Lung (tissue), 12 donors: ENCODE measurements around the gene FHL1. TPM values are rescaled to one million over a fixed set of nuclear protein-coding genes. Genes with fewer than 3 reads are reported as not detected.

Source experiments
- ATAC-seq: fragments of 200-7000 bp; cut with Tn5 transposase; one replicate; pipeline ENCODE4 v1.9.1; 2020; ENCODE audit warnings: moderate number of reproducible peaks; ENCODE audit not compliant: insufficient read depth, low FRiP score
- DNase-seq, 3 donors: peaks; one replicate each; pipeline ENCODE4 v3.0.0-alpha.2; 2013 to 2017
- H3K27ac ChIP-seq, 2 donors: one replicate each; pipeline ENCODE4 v1.5.1; 2013; ENCODE audit warnings: mild to moderate bottlenecking in 2 of 2, moderate library complexity in 2 of 2, control low read depth in 1 of 2, inconsistent platforms in 1 of 2, low read depth in 1 of 2, low read length in 1 of 2
- H3K27me3 ChIP-seq, 3 donors: one replicate each; pipeline ENCODE4 v1.5.1; 2013; ENCODE audit warnings: low read length in 2 of 3; ENCODE audit not compliant: control insufficient read depth in 3 of 3, insufficient read depth in 3 of 3
- H3K36me3 ChIP-seq, 4 donors: one replicate each; pipeline ENCODE4 v1.5.1; 2013; ENCODE audit warnings: low read length in 4 of 4, mild to moderate bottlenecking in 1 of 4, moderate library complexity in 1 of 4; ENCODE audit not compliant: control insufficient read depth in 4 of 4, insufficient read depth in 4 of 4
- H3K4me1 ChIP-seq, 5 donors: one replicate each; pipeline ENCODE4 v1.5.1; 2013; ENCODE audit warnings: low read length in 5 of 5, mild to moderate bottlenecking in 2 of 5, moderate library complexity in 1 of 5; ENCODE audit not compliant: control insufficient read depth in 5 of 5, insufficient read depth in 5 of 5
- H3K4me3 ChIP-seq: one replicate; pipeline ENCODE4 v1.5.1; 2013; ENCODE audit warnings: mild to moderate bottlenecking, control low read depth, moderate library complexity
- H3K9ac ChIP-seq, 2 donors: one replicate each; pipeline ENCODE4 v1.5.1; 2013; ENCODE audit warnings: low read length in 2 of 2, control low read depth in 1 of 2; ENCODE audit not compliant: insufficient read depth in 1 of 2
- H3K9me3 ChIP-seq, 4 donors: one replicate each; pipeline ENCODE4 v1.5.1; 2013; ENCODE audit warnings: low read length in 3 of 4, mild to moderate bottlenecking in 1 of 4, moderate library complexity in 1 of 4; ENCODE audit not compliant: control insufficient read depth in 4 of 4, insufficient read depth in 3 of 4
- WGBS, 2 donors: extraction: QIAGEN DNeasy Blood & Tissue Kit; methylation state at CpG; one replicate each; pipeline ENCODE4 v1.1.7; 2013; 5-methylcytosine and 5-hydroxymethylcytosine counted together
- polyA plus RNA-seq, 2 donors: library from polyadenylated mRNA; stranded (reverse); fragments of 200-250 nt; gene quantifications; one replicate each; pipeline ENCODE4 v1.2.1, GENCODE V29; 2013
- total RNA-seq, 2 donors: library from RNA; depleted of rRNA in 1 of 2; stranded (reverse); fragments of >200 nt in 1 of 2; gene quantifications; one replicate each; pipeline ENCODE4 v1.2.1, GENCODE V29; 2014 to 2021
- TF ChIP-seq, protein P1 (sequence below): IDR thresholded peaks from 2 replicates; pipeline ENCODE4 v1.5.1; 2012; ENCODE audit warnings: mild to moderate bottlenecking; ENCODE audit errors: control extremely low read depth, extremely low read depth
- donor health status: control.
- donor health status: control.
- donor health status: Bipolar disorder and iron deficiency.
- donor health status: healthy.
- donor health status: DM: yes; HTN: yes; CAD: no.

FHL1 gene
- total and polyA plus RNA-seq, 4 donors: 49.6 to 313 (median 150) TPM

GRCh38 chrX:136141569-136141968 is 5.8 kb upstream of the FHL1 start:
- H3K27ac ChIP-seq: no peak overlapping the region
- no peak overlapping the region for H3K4me3 ChIP-seq
- H3K36me3 ChIP-seq: no peaks in the 10 kb centered on the region
- TF ChIP-seq, protein P1, sequence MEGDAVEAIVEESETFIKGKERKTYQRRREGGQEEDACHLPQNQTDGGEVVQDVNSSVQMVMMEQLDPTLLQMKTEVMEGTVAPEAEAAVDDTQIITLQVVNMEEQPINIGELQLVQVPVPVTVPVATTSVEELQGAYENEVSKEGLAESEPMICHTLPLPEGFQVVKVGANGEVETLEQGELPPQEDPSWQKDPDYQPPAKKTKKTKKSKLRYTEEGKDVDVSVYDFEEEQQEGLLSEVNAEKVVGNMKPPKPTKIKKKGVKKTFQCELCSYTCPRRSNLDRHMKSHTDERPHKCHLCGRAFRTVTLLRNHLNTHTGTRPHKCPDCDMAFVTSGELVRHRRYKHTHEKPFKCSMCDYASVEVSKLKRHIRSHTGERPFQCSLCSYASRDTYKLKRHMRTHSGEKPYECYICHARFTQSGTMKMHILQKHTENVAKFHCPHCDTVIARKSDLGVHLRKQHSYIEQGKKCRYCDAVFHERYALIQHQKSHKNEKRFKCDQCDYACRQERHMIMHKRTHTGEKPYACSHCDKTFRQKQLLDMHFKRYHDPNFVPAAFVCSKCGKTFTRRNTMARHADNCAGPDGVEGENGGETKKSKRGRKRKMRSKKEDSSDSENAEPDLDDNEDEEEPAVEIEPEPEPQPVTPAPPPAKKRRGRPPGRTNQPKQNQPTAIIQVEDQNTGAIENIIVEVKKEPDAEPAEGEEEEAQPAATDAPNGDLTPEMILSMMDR: no peak
- peaks cover 0 to 6% (median 0%) of the 10 kb centered on the region in 4 donors for H3K9me3 ChIP-seq
- peaks cover 0 to 2% (median 0%) of the 10 kb centered on the region in 5 donors for H3K4me1 ChIP-seq
- 61 to 91% methylated on average over 3 of the region's 3 CpGs for WGBS, 2 donors
- no peak overlapping the region for H3K9ac ChIP-seq
- peaks cover 0 to 6% (median 0%) of the 10 kb centered on the region in 3 donors for H3K27me3 ChIP-seq
- ATAC-seq (no peak), DNase-seq (no peak)

DNA sequence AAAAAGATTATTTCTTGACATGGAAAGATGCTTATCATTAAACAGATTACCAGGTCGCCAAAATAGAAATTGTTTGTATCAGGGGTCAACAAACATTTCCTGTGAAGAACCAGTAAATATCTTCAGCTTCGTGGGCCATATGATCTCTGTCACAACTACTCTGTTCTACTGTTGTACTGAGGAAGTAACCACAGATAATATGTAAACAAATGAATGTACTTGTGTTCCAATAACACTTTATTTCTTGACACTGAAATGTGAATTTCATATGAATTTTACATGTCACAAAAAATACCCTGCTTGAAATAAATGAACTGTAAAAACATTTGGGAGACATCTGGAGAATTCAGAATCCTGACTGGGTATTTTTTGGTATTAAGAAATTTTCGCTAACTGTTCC is 4.7 kb upstream of the FHL1 start:
- no peaks in the 10 kb centered on the region for H3K36me3 ChIP-seq
- 44 to 57% methylated on average over 3 of the region's 3 CpGs for WGBS, 2 donors
- H3K27me3 ChIP-seq: peaks cover 0 to 6% (median 0%) of the 10 kb centered on the region in 3 donors

DNA sequence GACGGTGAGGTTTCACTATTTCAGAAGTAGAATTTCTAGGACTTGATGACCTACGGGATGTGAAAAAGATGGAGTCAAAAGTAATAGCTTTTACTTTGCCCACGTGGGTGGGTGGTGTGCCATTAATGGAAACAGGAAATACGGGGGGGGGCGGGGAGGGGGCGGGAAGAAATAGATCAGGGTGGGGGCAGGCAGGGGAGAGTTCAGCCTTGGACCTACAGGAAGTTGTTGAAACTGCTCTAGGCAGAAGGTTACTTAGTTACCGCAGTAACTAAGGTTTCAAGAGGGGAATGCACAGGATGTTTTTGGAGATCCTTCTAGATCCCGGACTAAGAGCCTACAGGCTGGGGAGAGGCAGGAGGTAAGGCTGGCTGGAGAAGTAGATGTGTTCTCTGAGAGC is 3.6 kb upstream of the FHL1 start:
- Histone ChIP-seq H3K9ac (no peak overlapping the region), H3K36me3 (no peaks in the 10 kb centered on the region), H3K27me3 (peaks cover 0 to 6% (median 0%) of the 10 kb centered on the region in 3 donors), H3K9me3 (peaks cover 0 to 6% (median 0%) of the 10 kb centered on the region in 4 donors), H3K4me3 (no peak overlapping the region), H3K4me1 (peaks cover 0 to 2% (median 0%) of the 10 kb centered on the region in 5 donors), H3K27ac (no peak overlapping the region)
- DNase-seq: no peak
- ATAC-seq: no peak
- 17 to 30% methylated on average over 6 to 8 of the region's 8 CpGs for WGBS, 2 donors
- TF ChIP-seq, protein P1: no peak

More for the DNA sequence above, 4.7 kb upstream of the FHL1 start:
- ATAC-seq (no peak), DNase-seq (peak in 2 of 3 donors; percentile 83 to 90)
- H3K9ac ChIP-seq: no peak overlapping the region
- H3K9me3 ChIP-seq: peaks cover 0 to 6% (median 0%) of the 10 kb centered on the region in 4 donors
- TF ChIP-seq, protein P1: no peak
- peaks cover 0 to 2% (median 0%) of the 10 kb centered on the region in 5 donors for H3K4me1 ChIP-seq
- H3K27ac ChIP-seq: no peak overlapping the region
- H3K4me3 ChIP-seq: no peak overlapping the region
